Ovary (tissue), 9 donors: ENCODE measurements around the gene ABCG1. TPM values are rescaled to one million over a fixed set of nuclear protein-coding genes. Genes with fewer than 3 reads are reported as not detected.

Experiments used
- DNase-seq, 5 donors: peaks; one replicate each; pipeline ENCODE4 v3.0.0-alpha.2; 2019 to 2020
- H3K27ac ChIP-seq, 2 donors: fragments of 200-600 bp; one replicate each; pipeline versions ENCODE4 v1.5.1 to v1.8.0; 2019 to 2022
- H3K27me3 ChIP-seq: fragments of 200-600 bp; one replicate; pipeline ENCODE4 v1.8.0; 2022
- H3K36me3 ChIP-seq: fragments of 200-600 bp; sonication (generic); one replicate; pipeline ENCODE4 v1.5.1; 2019
- H3K4me1 ChIP-seq: one replicate; pipeline ENCODE4 v1.8.1; 2013; ENCODE audit warnings: mild to moderate bottlenecking, moderate library complexity; ENCODE audit not compliant: insufficient read depth
- H3K4me3 ChIP-seq: fragments of 200-600 bp; sonication (generic); one replicate; pipeline ENCODE4 v1.5.1; 2017
- H3K9me3 ChIP-seq, 2 donors: fragments of 200-600 bp in 1 of 2; sonication (generic) in 1 of 2; one replicate each; pipeline versions ENCODE4 v1.5.1 to v1.8.1; 2013 to 2019; ENCODE audit warnings: mild to moderate bottlenecking in 1 of 2, moderate library complexity in 1 of 2
- CTCF ChIP-seq, 3 donors: fragments of 450-650 bp in 2 of 3; fragments of 200-600 bp in 1 of 3; IDR thresholded peaks; one replicate each; pipeline versions ENCODE4 v1.5.1 to v1.8.0; 2016 to 2022; ENCODE audit warnings: antibody characterized with exemption in 3 of 3, mild to moderate bottlenecking in 1 of 3
- EP300 ChIP-seq: sonication (generic); formaldehyde crosslinking; IDR thresholded peaks from one replicate; pipeline ENCODE4 v1.6.1; 2017; ENCODE audit warnings: antibody characterized with exemption
- POLR2A ChIP-seq: fragments of 450-650 bp; IDR thresholded peaks from one replicate; pipeline ENCODE4 v1.6.1; 2017; ENCODE audit warnings: antibody characterized with exemption, mild to moderate bottlenecking, moderate library complexity
- WGBS, 3 donors: extraction: QIAGEN DNeasy Blood & Tissue Kit in 1 of 3; methylation state at CpG; one replicate each; pipeline versions ENCODE4 v1.1.5 to v1.1.7; 2013 to 2017; 5-methylcytosine and 5-hydroxymethylcytosine counted together
- intact Hi-C, 4 donors: fragments of 100-400 bp; cut with DNase I; formaldehyde crosslinking; loops; one replicate each; pipeline versions ENCODE4 v1.11.0 to v1.15.1; 2022 to 2023
- polyA plus RNA-seq, 2 donors: library from polyadenylated mRNA; stranded (reverse); fragments of 200-250 nt in 1 of 2; fragments of 350-450 nt in 1 of 2; fragmentation: Illumina TruSeq in 1 of 2; extraction: RNeasy Lipid Tissue Mini Kit (QIAGEN cat#74804) in 1 of 2; gene quantifications; one replicate each; pipeline ENCODE4 v1.2.3, GENCODE V29; 2013 to 2014
- total RNA-seq, 7 donors: library from RNA; depleted of rRNA in 2 of 7; stranded (reverse); fragments of >200 nt in 2 of 7; fragmentation: NEBNext Ultra II Directional in 3 of 7; extraction: Animal tissue kit (Norgen Biotek cat#: 25700) in 3 of 7; gene quantifications; one replicate each; pipeline versions ENCODE4 v1.1.0 to v1.2.4, GENCODE V29; 2016 to 2023
- donor health status: DM: no; HTN: no; CAD: no; lungs with moderate emphysema.
- donor health status: DM: no; HTN: no; CAD: no.
- donor health status: Bipolar disorder and iron deficiency.
- donor health status: DM: yes; HTN: yes; CAD: no.
- donor health status: DM: no; HTN: no; CAD: no.
- donor health status: DM: yes; HTN: yes; CAD: no.

Gene ABCG1
- total and polyA plus RNA-seq, 9 donors = 4.3 to 14.9 (median 5.8) TPM

- Histone ChIP-seq H3K27me3 (no peaks in the 10 kb centered on the region), H3K4me3 (no peak overlapping the region), H3K9me3 (no peaks in the 10 kb centered on the region), H3K4me1 (no peaks in the 10 kb centered on the region), H3K27ac (no peak overlapping the region), H3K36me3 (no peaks in the 10 kb centered on the region)
- TF ChIP-seq CTCF (IDR thresholded peaks at IDR 0.05) (no peak), EP300 (no peak), POLR2A (no peak)
- DNase-seq = no peak
- WGBS, 3 donors = 92 to 93% (median 92%) methylated on average over 33 of the region's 33 CpGs
- intact Hi-C loops = no loop called here
Observed at GRCh38 chr21:42305707-42306147, 86.8 kb downstream of the ABCG1 start.

- Histone ChIP-seq H3K27ac (no peak overlapping the region), H3K4me3 (no peak overlapping the region), H3K9me3 (no peaks in the 10 kb centered on the region), H3K36me3 (no peaks in the 10 kb centered on the region), H3K27me3 (no peaks in the 10 kb centered on the region), H3K4me1 (no peaks in the 10 kb centered on the region)
- WGBS, 3 donors = 61 to 80% (median 70%) methylated on average over 17 of the region's 17 CpGs
- TF ChIP-seq EP300 (no peak), POLR2A (no peak), CTCF (IDR thresholded peaks at IDR 0.05) (no peak)
- no peak for DNase-seq
- intact Hi-C loops = no loop called here
Observed at GRCh38 chr21:42306366-42307035, 87.6 kb downstream of the ABCG1 start.

GRCh38 chr21:42307106-42307505 lies 88.2 kb downstream of the ABCG1 start:
- WGBS, 3 donors = 71 to 81% (median 77%) methylated on average over 5 of the region's 5 CpGs
- Histone ChIP-seq H3K4me3 (no peak overlapping the region), H3K9me3 (no peaks in the 10 kb centered on the region), H3K27ac (no peak overlapping the region), H3K36me3 (no peaks in the 10 kb centered on the region), H3K27me3 (no peaks in the 10 kb centered on the region), H3K4me1 (peaks cover 1% of the 10 kb centered on the region)
- no peak for TF ChIP-seq EP300
- no peak for TF ChIP-seq CTCF (IDR thresholded peaks at IDR 0.05)
- TF ChIP-seq POLR2A = no peak
- intact Hi-C loops = no loop called here
- no peak for DNase-seq

GRCh38 chr21:42308161-42308913 lies 89.4 kb downstream of the ABCG1 start:
- Histone ChIP-seq H3K9me3 (no peaks in the 10 kb centered on the region), H3K27ac (no peak overlapping the region), H3K27me3 (no peaks in the 10 kb centered on the region), H3K4me1 (peaks cover 1% of the 10 kb centered on the region), H3K4me3 (no peak overlapping the region), H3K36me3 (no peaks in the 10 kb centered on the region)
- TF ChIP-seq CTCF (IDR thresholded peaks at IDR 0.05) = no peak
- TF ChIP-seq POLR2A = no peak
- TF ChIP-seq EP300 = no peak
- 71 to 84% (median 83%) methylated on average over 17 of the region's 17 CpGs for WGBS, 3 donors
- no peak for DNase-seq
- intact Hi-C loops = no loop called here
